GM12878 (cell line): ENCODE data around the gene LDB2. TPM values are rescaled to one million over a fixed set of nuclear protein-coding genes. Genes with fewer than 3 reads are reported as not detected.

Source experiments
- ATAC-seq: fragments of 200-7000 bp; cut with Tn5 transposase; 3 replicates; pipeline ENCODE4 v1.9.1; 2020; ENCODE audit warnings: mild to moderate bottlenecking, moderate library complexity
- BruUV-seq: library from RNA; stranded (reverse); fragments of 400-500 nt; replicated peaks from 2 replicates; lab custom pipeline; 2021; lab: Mats Ljungman, UMichigan
- CTCF ChIA-PET: fragments of 300-600 bp; sonication (Branson Sonifier 250); formaldehyde crosslinking; extraction: SDS; loops from one replicate; lab custom pipeline; 2021; ENCODE audit warnings: inconsistent platforms; lab: Yijun Ruan, JAX
- POLR2A ChIA-PET: fragments of 350-600 bp; formaldehyde crosslinking; extraction: SDS; loops from one replicate; lab custom pipeline; 2021; ENCODE audit warnings: inconsistent platforms; lab: Charles Lee
- RAD21 ChIA-PET: fragments of 300-600 bp; sonication (Branson Sonifier 250); formaldehyde crosslinking; loops from one replicate; lab custom pipeline; 2023; ENCODE audit warnings: antibody characterized with exemption; ENCODE audit not compliant: unreplicated experiment; lab: Charles Lee
- SMC1A ChIA-PET: fragments of 300-600 bp; sonication (Branson Sonifier 250); formaldehyde crosslinking; loops from one replicate; lab custom pipeline; 2023; ENCODE audit not compliant: unreplicated experiment, uncharacterized antibody; lab: Charles Lee
- DNase-seq: peaks from one replicate; pipeline ENCODE4 v3.0.0-alpha.2; 2011; ENCODE audit warnings: low read depth, low spot score
- FAIRE-seq: peaks from 3 replicates; lab custom pipeline; 2011; peaks lifted over from hg19 to GRCh38; lab: Jason Lieb, UNC
- H2AFZ ChIP-seq: 2 replicates; pipeline ENCODE4 v1.6.0; 2011; ENCODE audit warnings: low read depth, low read length, control low read depth; ENCODE audit not compliant: control insufficient read depth
- H3K27ac ChIP-seq: 2 replicates; pipeline ENCODE4 v1.5.1; 2011; ENCODE audit warnings: control low read depth; ENCODE audit not compliant: control insufficient read depth, insufficient read depth
- H3K27me3 ChIP-seq, 2 experiments: replicated peaks in 1 of 2; 2 replicates each; pipeline versions ENCODE4 v1.6.0 to v1.6.1; 2011; ENCODE audit warnings: low read length in 1 of 2; ENCODE audit not compliant: control insufficient read depth in 2 of 2, insufficient read depth in 2 of 2
- H3K36me3 ChIP-seq, 2 experiments: 2 replicates each; pipeline ENCODE4 v1.5.1; 2011; ENCODE audit warnings: low read length in 1 of 2; ENCODE audit not compliant: control insufficient read depth in 2 of 2, insufficient read depth in 2 of 2
- H3K4me1 ChIP-seq: 2 replicates; pipeline ENCODE4 v1.6.1; 2011; ENCODE audit warnings: mild to moderate bottlenecking, low read length, moderate library complexity, mixed read lengths; ENCODE audit not compliant: control insufficient read depth, insufficient read depth
- H3K4me2 ChIP-seq: 2 replicates; pipeline ENCODE4 v1.6.0; 2011; ENCODE audit warnings: control low read depth; ENCODE audit not compliant: control insufficient read depth, insufficient read depth
- H3K4me3 ChIP-seq: fragments of 200-600 bp; sonication (generic); 2 replicates; pipeline ENCODE4 v1.5.1; 2016
- H3K79me2 ChIP-seq: 2 replicates; pipeline ENCODE4 v1.6.0; 2011; ENCODE audit warnings: low read length; ENCODE audit not compliant: control insufficient read depth, insufficient read depth
- H3K9ac ChIP-seq: 2 replicates; pipeline ENCODE4 v1.8.0; 2011; ENCODE audit warnings: low read length, control low read depth, mixed read lengths; ENCODE audit not compliant: control insufficient read depth, insufficient read depth
- H3K9me3 ChIP-seq: replicated peaks from 3 replicates; pipeline ENCODE4 v1.5.1; 2011; ENCODE audit warnings: mild to moderate bottlenecking, low read length; ENCODE audit not compliant: control insufficient read depth, insufficient read depth
- H4K20me1 ChIP-seq: 2 replicates; pipeline ENCODE4 v1.6.0; 2011; ENCODE audit not compliant: control insufficient read depth, insufficient read depth
- E2F8 ChIP-seq: fragments of 450-650 bp; IDR thresholded peaks from 2 replicates; pipeline ENCODE4 v1.6.1; 2018; ENCODE audit warnings: mild to moderate bottlenecking, low read depth, moderate library complexity; ENCODE audit not compliant: partially characterized antibody
- HDAC6 ChIP-seq: fragments of 200-600 bp; sonication (generic); IDR thresholded peaks from one replicate; pipeline ENCODE4 v1.8.0; 2017; ENCODE audit warnings: antibody characterized with exemption; ENCODE audit not compliant: unreplicated experiment
- KLF5 ChIP-seq: fragments of 450-650 bp; IDR thresholded peaks from 2 replicates; pipeline ENCODE4 v1.6.1; 2014; ENCODE audit warnings: mild to moderate bottlenecking; ENCODE audit not compliant: partially characterized antibody
- MYB ChIP-seq: fragments of 150-350 bp; IDR thresholded peaks from 2 replicates; pipeline ENCODE4 v1.6.1; 2014; ENCODE audit warnings: mild to moderate bottlenecking, low read depth, low read length, borderline replicate concordance
- POLR2AphosphoS2 ChIP-seq: IDR thresholded peaks from 2 replicates; pipeline ENCODE4 v1.6.1; 2011; ENCODE audit warnings: low read depth, mild to moderate bottlenecking, low read length, improper control_type of control experiment, moderate library complexity
- RB1 ChIP-seq: fragments of 450-650 bp; formaldehyde crosslinking; IDR thresholded peaks from 2 replicates; pipeline ENCODE4 v1.6.1; 2017; ENCODE audit warnings: mild to moderate bottlenecking, borderline replicate concordance
- RELA ChIP-seq: fragments of 450-650 bp; IDR thresholded peaks from 2 replicates; pipeline ENCODE4 v1.8.0; 2014; ENCODE audit warnings: borderline replicate concordance; ENCODE audit not compliant: partially characterized antibody
- SPI1 ChIP-seq: IDR thresholded peaks from 2 replicates; pipeline ENCODE4 v1.6.1; 2011; ENCODE audit warnings: low read depth, mild to moderate bottlenecking, low read length, moderate library complexity, borderline replicate concordance; ENCODE audit not compliant: insufficient read depth
- TCF12 ChIP-seq: IDR thresholded peaks from 2 replicates; pipeline ENCODE4 v1.6.1; 2011; ENCODE audit warnings: low read depth, mild to moderate bottlenecking, low read length
- TCF3 ChIP-seq: IDR thresholded peaks from 2 replicates; pipeline ENCODE4 v1.6.1; 2012; ENCODE audit warnings: low read depth, mild to moderate bottlenecking, low read length, borderline replicate concordance; ENCODE audit not compliant: insufficient read depth
- TCF7 ChIP-seq: IDR thresholded peaks from 2 replicates; pipeline ENCODE4 v1.6.1; 2014; ENCODE audit warnings: antibody characterized with exemption, borderline replicate concordance
- ZNF24 ChIP-seq: fragments of 450-650 bp; IDR thresholded peaks from 2 replicates; pipeline ENCODE4 v1.6.1; 2017; ENCODE audit warnings: antibody characterized with exemption, mild to moderate bottlenecking
- WGBS: methylation state at CpG from one replicate; pipeline ENCODE4 v1.1.6; 2016; ENCODE audit warnings: low lambda C conversion rate; ENCODE audit not compliant: insufficient replicate concordance, insufficient coverage; ENCODE audit errors: missing lambda C conversion rate; 5-methylcytosine and 5-hydroxymethylcytosine counted together
- in situ Hi-C: fragments of 300-500 bp; cut with MboI; formaldehyde crosslinking; loops from 9 replicates; pipeline ENCODE4 v1.14.3; 2018; ENCODE audit warnings: mixed read lengths
- intact Hi-C: fragments of 100-400 bp; cut with micrococcal nuclease; formaldehyde crosslinking; loops from one replicate; pipeline ENCODE4 v1.14.2; 2022; ENCODE audit not compliant: unreplicated experiment
- polyA plus RNA-seq, 11 experiments: library from polyadenylated mRNA; depleted of rRNA in 4 of 11; unstranded in 6 of 11; stranded (reverse) in 5 of 11; fragments of >200 nt; fragmentation: Nextera tagmentation in 4 of 11; fragmentation: Illumina TruSeq in 1 of 11; extraction: Ambion mirVana in 4 of 11; extraction: Trizol in 1 of 11; gene quantifications; 1 replicate in 1 of 11; 2 replicates in 10 of 11; pipeline versions ENCODE4 v1.2.1 to v1.2.3, GENCODE V29; 2011 to 2016; ENCODE audit warnings: inconsistent platforms in 2 of 11, missing spikeins in 2 of 11, low read depth in 1 of 11
- total RNA-seq, 4 experiments: library from RNA; depleted of rRNA in 3 of 4; stranded (reverse); fragments of >200 nt in 3 of 4; fragmentation: Illumina TruSeq in 1 of 4; extraction: Trizol in 1 of 4; gene quantifications; 2 replicates each; pipeline versions ENCODE4 v1.2.1 to v1.2.3, GENCODE V29; 2013 to 2021
- TF ChIP-seq, protein P1 (sequence below): fragments of 450-650 bp; formaldehyde crosslinking; IDR thresholded peaks from 2 replicates; pipeline ENCODE4 v1.4.0; 2022; ENCODE audit warnings: mild to moderate bottlenecking, moderate library complexity

LDB2 gene
- total and polyA plus RNA-seq, 10 of the 15 experiments (the other 5 are each of a cell fraction or from before 2014, with no cell fraction given): 0.15 TPM; not detected in 9

DNA sequence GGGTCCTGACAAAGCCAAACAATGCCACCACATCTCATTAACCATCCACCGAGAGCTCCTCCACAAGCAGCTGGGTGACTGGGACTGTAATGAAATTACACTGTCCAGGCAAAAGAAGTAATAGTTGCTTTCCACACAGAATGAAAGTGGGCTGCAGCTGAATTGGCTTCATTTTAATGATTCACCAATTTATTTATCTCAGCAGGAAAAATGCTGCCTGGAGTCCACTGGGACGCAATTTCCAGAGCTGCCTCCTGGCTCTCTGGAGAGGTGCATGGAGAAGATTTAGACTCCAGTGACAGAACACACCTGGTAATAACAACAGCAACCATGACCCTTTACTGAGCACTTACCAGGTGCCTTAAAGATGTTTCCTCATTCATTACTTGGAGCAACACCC lies 226.7 kb downstream of the LDB2 start:
- no peaks in the 10 kb centered on the region for H3K79me2 ChIP-seq
- no peaks in the 10 kb centered on the region for H3K4me1 ChIP-seq
- ATAC-seq (no peak), FAIRE-seq (no peak), DNase-seq (no peak)
- in situ Hi-C loops: no loop called here
- POLR2A ChIA-PET: no interaction called here
- H3K27ac ChIP-seq: no peak overlapping the region
- no peak for TF ChIP-seq HDAC6
- no peak overlapping the region for H2AFZ ChIP-seq
- no peaks in the 10 kb centered on the region for H3K27me3 ChIP-seq
- H3K4me3 ChIP-seq: no peak overlapping the region
- H3K36me3 ChIP-seq: no peaks in the 10 kb centered on the region
- no peaks in the 10 kb centered on the region for H3K9me3 ChIP-seq
- no peak overlapping the region for H3K9ac ChIP-seq
- H3K4me2 ChIP-seq: no peak overlapping the region
- intact Hi-C loops: no loop called here
- CTCF ChIA-PET: no interaction called here
- SMC1A ChIA-PET: no interaction called here
- WGBS: 0% methylated on average over 2 of the region's 2 CpGs
- RAD21 ChIA-PET: no interaction called here
- no peaks in the 10 kb centered on the region for H4K20me1 ChIP-seq
- no TSS peak for BruUV-seq

DNA sequence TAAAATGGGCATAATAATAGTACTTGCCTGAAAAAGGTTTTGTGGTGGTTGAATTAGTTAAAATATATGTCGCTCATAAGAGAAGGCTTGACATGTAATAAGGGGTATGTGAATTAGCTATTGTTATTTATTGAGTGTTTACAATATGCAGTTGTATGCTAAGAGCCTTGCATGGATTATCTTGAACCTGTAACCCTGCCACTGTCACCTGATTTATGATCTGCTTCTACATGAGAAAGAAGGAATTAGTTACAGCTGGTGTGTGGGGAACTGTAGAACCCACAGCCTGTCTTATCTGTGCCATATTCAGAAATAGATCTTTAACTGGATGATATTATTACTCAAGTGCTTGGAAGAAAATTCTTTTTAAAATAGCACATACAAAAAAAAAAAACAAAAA lies 227.7 kb downstream of the LDB2 start:
- intact Hi-C loops: no loop called here
- ChIA-PET SMC1A (no interaction called here), RAD21 (no interaction called here), POLR2A (no interaction called here), CTCF (no interaction called here)
- no peak overlapping the region for H3K4me2 ChIP-seq
- H2AFZ ChIP-seq: no peak overlapping the region
- in situ Hi-C loops: no loop called here
- H3K4me1 ChIP-seq: no peaks in the 10 kb centered on the region
- H3K9me3 ChIP-seq: no peaks in the 10 kb centered on the region
- H4K20me1 ChIP-seq: no peaks in the 10 kb centered on the region
- no peaks in the 10 kb centered on the region for H3K27me3 ChIP-seq
- ATAC-seq (no peak), DNase-seq (no peak), FAIRE-seq (no peak)
- WGBS: 95% methylated on average over 1 of the region's 1 CpG
- no peaks in the 10 kb centered on the region for H3K36me3 ChIP-seq
- H3K9ac ChIP-seq: no peak overlapping the region
- H3K27ac ChIP-seq: no peak overlapping the region
- H3K79me2 ChIP-seq: no peaks in the 10 kb centered on the region
- no TSS peak for BruUV-seq
- H3K4me3 ChIP-seq: no peak overlapping the region
- TF ChIP-seq TCF7 (no peak), RB1 (no peak), ZNF24 (no peak), TCF12 (no peak), MYB (no peak), E2F8 (no peak), KLF5 (no peak), RELA (no peak), TCF3 (no peak), SPI1 (no peak), POLR2AphosphoS2 (no peak)
- TF ChIP-seq, protein P1, sequence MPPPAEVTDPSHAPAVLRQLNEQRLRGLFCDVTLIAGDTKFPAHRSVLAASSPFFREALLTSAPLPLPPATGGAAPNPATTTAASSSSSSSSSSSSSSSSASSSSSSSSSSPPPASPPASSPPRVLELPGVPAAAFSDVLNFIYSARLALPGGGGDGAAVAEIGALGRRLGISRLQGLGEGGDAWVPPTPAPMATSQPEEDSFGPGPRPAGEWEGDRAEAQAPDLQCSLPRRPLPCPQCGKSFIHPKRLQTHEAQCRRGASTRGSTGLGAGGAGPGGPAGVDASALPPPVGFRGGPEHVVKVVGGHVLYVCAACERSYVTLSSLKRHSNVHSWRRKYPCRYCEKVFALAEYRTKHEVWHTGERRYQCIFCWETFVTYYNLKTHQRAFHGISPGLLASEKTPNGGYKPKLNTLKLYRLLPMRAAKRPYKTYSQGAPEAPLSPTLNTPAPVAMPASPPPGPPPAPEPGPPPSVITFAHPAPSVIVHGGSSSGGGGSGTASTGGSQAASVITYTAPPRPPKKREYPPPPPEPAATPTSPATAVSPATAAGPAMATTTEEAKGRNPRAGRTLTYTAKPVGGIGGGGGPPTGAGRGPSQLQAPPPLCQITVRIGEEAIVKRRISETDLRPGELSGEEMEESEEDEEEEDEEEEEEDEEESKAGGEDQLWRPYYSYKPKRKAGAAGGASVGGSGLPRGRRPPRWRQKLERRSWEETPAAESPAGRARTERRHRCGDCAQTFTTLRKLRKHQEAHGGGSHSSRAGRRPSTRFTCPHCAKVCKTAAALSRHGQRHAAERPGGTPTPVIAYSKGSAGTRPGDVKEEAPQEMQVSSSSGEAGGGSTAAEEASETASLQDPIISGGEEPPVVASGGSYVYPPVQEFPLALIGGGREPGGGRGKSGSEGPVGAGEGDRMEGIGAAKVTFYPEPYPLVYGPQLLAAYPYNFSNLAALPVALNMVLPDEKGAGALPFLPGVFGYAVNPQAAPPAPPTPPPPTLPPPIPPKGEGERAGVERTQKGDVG (CRISPR knock-in tag): no peak
